Measurements from ENCODE around the gene AHSG.
A peak's percentile ranks its signal among the peaks of the same experiment; 100 is the strongest.

Gene AHSG

GRCh38 chr3:186613637-186614265, 891 bp downstream of the AHSG start (continued):
- TF ChIP-seq, protein P1, sequence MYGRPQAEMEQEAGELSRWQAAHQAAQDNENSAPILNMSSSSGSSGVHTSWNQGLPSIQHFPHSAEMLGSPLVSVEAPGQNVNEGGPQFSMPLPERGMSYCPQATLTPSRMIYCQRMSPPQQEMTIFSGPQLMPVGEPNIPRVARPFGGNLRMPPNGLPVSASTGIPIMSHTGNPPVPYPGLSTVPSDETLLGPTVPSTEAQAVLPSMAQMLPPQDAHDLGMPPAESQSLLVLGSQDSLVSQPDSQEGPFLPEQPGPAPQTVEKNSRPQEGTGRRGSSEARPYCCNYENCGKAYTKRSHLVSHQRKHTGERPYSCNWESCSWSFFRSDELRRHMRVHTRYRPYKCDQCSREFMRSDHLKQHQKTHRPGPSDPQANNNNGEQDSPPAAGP (tag by site-specific recombination; IDR thresholded peaks at IDR 0.05), result no peak

- no peak overlapping the region for H3K4me3 ChIP-seq (ENCODE audit: low read depth, low read length)
- H3K36me3 ChIP-seq (ENCODE audit: control insufficient read depth in 2 of 2, insufficient read depth in 1 of 2, low read length in 2 of 2), result no peaks in the 10 kb centered on the region
- POLR2A ChIA-PET, result no interaction called here
- no peaks in the 10 kb centered on the region for H3K4me1 ChIP-seq (ENCODE audit: control insufficient read depth, insufficient read depth, low read length)
- no peak for TF ChIP-seq MZF1 (tag by site-specific recombination; IDR thresholded peaks at IDR 0.05; ENCODE audit: borderline replicate concordance)
- TF ChIP-seq ZNF791 (tag by site-specific recombination; IDR thresholded peaks at IDR 0.05), result no peak
- no peak for TF ChIP-seq ZNF707 (tag by site-specific recombination; IDR thresholded peaks at IDR 0.05)
- TF ChIP-seq EGR2 (tag by site-specific recombination; IDR thresholded peaks at IDR 0.05; ENCODE audit: low read depth), result no peak
- no peak for TF ChIP-seq BCL6B (tag by site-specific recombination; IDR thresholded peaks at IDR 0.05)
- no peaks in the 10 kb centered on the region for H3K9me3 ChIP-seq (ENCODE audit: control insufficient read depth, insufficient read depth, low read depth, low read length)
- no peak overlapping the region for H3K27ac ChIP-seq (ENCODE audit: extremely low read depth, low read depth, low read length)
- CTCF ChIA-PET, result interaction anchor here (0.6 to 5.7 kb wide), 30 partner anchors 10 to 718 kb away, joined by 3 to 59 read pairs (median 5); no protein-coding TSS in a partner anchor
Measured at GRCh38 chr3:186614266-186614596, 1.4 kb downstream of the AHSG start.

- Histone ChIP-seq H3K27ac (ENCODE audit: extremely low read depth, low read depth, low read length) (no peak overlapping the region), H3K4me3 (ENCODE audit: low read depth, low read length) (no peak overlapping the region), H3K4me1 (ENCODE audit: control insufficient read depth, insufficient read depth, low read length) (no peaks in the 10 kb centered on the region), H3K9me3 (ENCODE audit: control insufficient read depth, insufficient read depth, low read depth, low read length) (no peaks in the 10 kb centered on the region), H3K36me3 (ENCODE audit: control insufficient read depth in 2 of 2, insufficient read depth in 1 of 2, low read length in 2 of 2) (no peaks in the 10 kb centered on the region)
- ChIA-PET CTCF (interaction anchor here (0.6 to 5.7 kb wide), 39 partner anchors 9 to 719 kb away, joined by 3 to 59 read pairs (median 4); no protein-coding TSS in a partner anchor), POLR2A (interaction anchor here (1.0 kb wide), 1 partner anchor 169 kb away, joined by 5 read pairs; the partner anchor contains the start of gene EIF4A2)
- TF ChIP-seq CTCF (tag by site-specific recombination; IDR thresholded peaks at IDR 0.05) (peak; percentile 82), ZNF501 (tag by site-specific recombination; IDR thresholded peaks at IDR 0.05) (peak; percentile 49; the same call in 1 of the 2 replicates), BCL6B (tag by site-specific recombination; IDR thresholded peaks at IDR 0.05) (no peak), HOXA7 (CRISPR knock-in tag; IDR thresholded peaks at IDR 0.05; ENCODE audit: borderline replicate concordance) (no peak), ZNF654 (tag by site-specific recombination; IDR thresholded peaks at IDR 0.05; ENCODE audit: low read depth) (peak; percentile 69), ZFP69B (tag by site-specific recombination; IDR thresholded peaks at IDR 0.05) (no peak), ZNF350 (tag by site-specific recombination; IDR thresholded peaks at IDR 0.05) (no peak), ZNF10 (tag by site-specific recombination; IDR thresholded peaks at IDR 0.05) (peak; percentile 97), ZNF660 (tag by site-specific recombination; IDR thresholded peaks at IDR 0.05) (peak; percentile 35; the same call in 1 of the 2 replicates), ZNF529 (tag by site-specific recombination; IDR thresholded peaks at IDR 0.05; ENCODE audit: insufficient replicate concordance) (no peak), SCRT2 (tag by site-specific recombination; IDR thresholded peaks at IDR 0.05) (peak; percentile 98), ZBTB21 (tag by site-specific recombination; IDR thresholded peaks at IDR 0.05) (no peak), SCRT1 (tag by site-specific recombination; IDR thresholded peaks at IDR 0.05; ENCODE audit: borderline replicate concordance) (peak; percentile 98), ZNF335 (tag by site-specific recombination; conservative IDR thresholded peaks at IDR 0.05) (peak; percentile 78), ZNF366 (tag by site-specific recombination; conservative IDR thresholded peaks at IDR 0.05) (peak; percentile 67)
- TF ChIP-seq, protein P2, sequence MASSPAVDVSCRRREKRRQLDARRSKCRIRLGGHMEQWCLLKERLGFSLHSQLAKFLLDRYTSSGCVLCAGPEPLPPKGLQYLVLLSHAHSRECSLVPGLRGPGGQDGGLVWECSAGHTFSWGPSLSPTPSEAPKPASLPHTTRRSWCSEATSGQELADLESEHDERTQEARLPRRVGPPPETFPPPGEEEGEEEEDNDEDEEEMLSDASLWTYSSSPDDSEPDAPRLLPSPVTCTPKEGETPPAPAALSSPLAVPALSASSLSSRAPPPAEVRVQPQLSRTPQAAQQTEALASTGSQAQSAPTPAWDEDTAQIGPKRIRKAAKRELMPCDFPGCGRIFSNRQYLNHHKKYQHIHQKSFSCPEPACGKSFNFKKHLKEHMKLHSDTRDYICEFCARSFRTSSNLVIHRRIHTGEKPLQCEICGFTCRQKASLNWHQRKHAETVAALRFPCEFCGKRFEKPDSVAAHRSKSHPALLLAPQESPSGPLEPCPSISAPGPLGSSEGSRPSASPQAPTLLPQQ (tag by site-specific recombination; IDR thresholded peaks at IDR 0.05), result 0 out of 2 replicates have a peak, but pooled peaks have one; percentile 32
Measured at GRCh38 chr3:186614597-186615483, 2.0 kb downstream of the AHSG start.
